ENCODE results near the gene FGF16. TPM values are rescaled to one million over a fixed set of nuclear protein-coding genes. Genes with fewer than 3 reads are reported as not detected.

Gene FGF16
- total RNA-seq, 1 experiment from 2014 or later = not detected

GRCh38 chrX:77450996-77451395, 3.8 kb downstream of the FGF16 start:
- TF ChIP-seq REST (IDR thresholded peaks at IDR 0.05; ENCODE audit: insufficient read depth in 1 of 2, low read depth in 2 of 2, low read length in 1 of 2) (no peak), CTCF (IDR thresholded peaks at IDR 0.05) (no peak), SIN3A (IDR thresholded peaks at IDR 0.05; ENCODE audit: borderline replicate concordance, insufficient read depth, low read depth, low read length) (no peak), TCF7L2 (IDR thresholded peaks at IDR 0.05; ENCODE audit: low read depth, low read length) (no peak), POLR2AphosphoS5 (IDR thresholded peaks at IDR 0.05; ENCODE audit: low read depth, low read length) (no peak)
- H3K27me3 ChIP-seq (ENCODE audit: control insufficient read depth, insufficient read depth, low read length) = no peaks in the 10 kb centered on the region
- no peaks in the 10 kb centered on the region for H3K4me1 ChIP-seq (ENCODE audit: control insufficient read depth, insufficient read depth, low read length)
- H3K4me3 ChIP-seq (ENCODE audit: low read depth in 2 of 2, low read length in 2 of 2) = no peak overlapping the region
- H3K9me3 ChIP-seq (ENCODE audit: control insufficient read depth, insufficient read depth, low read depth, low read length) = no peaks in the 10 kb centered on the region
- in situ Hi-C loops (cut with HindIII; ENCODE audit: low pct_unique_long_range_greater_than_20kb, low sequenced_read_pairs) = no loop called here
- DNase-seq (ENCODE audit: low read depth, low spot score) = no peak
- H3K27ac ChIP-seq (ENCODE audit: low read length) = no peak overlapping the region
- CTCF ChIA-PET = no interaction called here
- no TSS peak for BruUV-seq (replicated peaks)
- H3K36me3 ChIP-seq (ENCODE audit: control insufficient read depth, insufficient read depth, low read length) = no peaks in the 10 kb centered on the region
- intact Hi-C loops (cut with micrococcal nuclease; ENCODE audit: unreplicated experiment) = no loop called here
- ATAC-seq = no peak
- POLR2A ChIA-PET = no interaction called here

- no peak overlapping the region for H3K4me3 ChIP-seq (ENCODE audit: low read depth in 2 of 2, low read length in 2 of 2)
- H3K27me3 ChIP-seq (ENCODE audit: control insufficient read depth, insufficient read depth, low read length) = no peaks in the 10 kb centered on the region
- no peaks in the 10 kb centered on the region for H3K4me1 ChIP-seq (ENCODE audit: control insufficient read depth, insufficient read depth, low read length)
- DNase-seq (ENCODE audit: low read depth, low spot score) (no peak), ATAC-seq (no peak)
- no peaks in the 10 kb centered on the region for H3K9me3 ChIP-seq (ENCODE audit: control insufficient read depth, insufficient read depth, low read depth, low read length)
- intact Hi-C loops (cut with micrococcal nuclease; ENCODE audit: unreplicated experiment) = no loop called here
- ChIA-PET POLR2A (interaction anchor here (0.7 kb wide), 1 partner anchor 10 kb away, joined by 3 read pairs; no protein-coding TSS in a partner anchor), CTCF (no interaction called here)
- no peaks in the 10 kb centered on the region for H3K36me3 ChIP-seq (ENCODE audit: control insufficient read depth, insufficient read depth, low read length)
- H3K27ac ChIP-seq (ENCODE audit: low read length) = no peak overlapping the region
- in situ Hi-C loops (cut with HindIII; ENCODE audit: low pct_unique_long_range_greater_than_20kb, low sequenced_read_pairs) = no loop called here
- TF ChIP-seq CTCF (IDR thresholded peaks at IDR 0.05) (no peak), REST (IDR thresholded peaks at IDR 0.05; ENCODE audit: insufficient read depth in 1 of 2, low read depth in 2 of 2, low read length in 1 of 2) (no peak), SIN3A (IDR thresholded peaks at IDR 0.05; ENCODE audit: borderline replicate concordance, insufficient read depth, low read depth, low read length) (no peak), TCF7L2 (IDR thresholded peaks at IDR 0.05; ENCODE audit: low read depth, low read length) (no peak), POLR2AphosphoS5 (IDR thresholded peaks at IDR 0.05; ENCODE audit: low read depth, low read length) (no peak)
- no TSS peak for BruUV-seq (replicated peaks)
Measured at GRCh38 chrX:77453190-77453589, 6.0 kb downstream of the FGF16 start.

Measured in Panc1 (cell line).